ENCODE measurements around the gene CYP2D6.
"Not testable (repeated sequence)": the region's sequence is repeated elsewhere in the genome, so short reads cannot be mapped to it uniquely, and the experiment has no call there.

The CYP2D6 gene

GRCh38 chr22:42155053-42155543 is 24.5 kb upstream of the CYP2D6 start:
- Mint-ChIP-seq H3K27ac (no peak overlapping the region), H3K9me3 (no peaks in the 10 kb centered on the region), H3K27me3 (ENCODE audit: low read depth) (no peaks in the 10 kb centered on the region), H3K4me1 (no peaks in the 10 kb centered on the region), H3K4me3 (no peak overlapping the region), H3K36me3 (ENCODE audit: low read depth) (peaks cover 26% of the 10 kb centered on the region)
- no peak for TF ChIP-seq CTCF (IDR thresholded peaks at IDR 0.05; ENCODE audit: unreplicated experiment in 3 of 3)

GRCh38 chr22:42154293-42155052 is 23.9 kb upstream of the CYP2D6 start:
- Mint-ChIP-seq H3K36me3 (ENCODE audit: low read depth) (peaks cover 26% of the 10 kb centered on the region), H3K27ac (no peak overlapping the region), H3K27me3 (ENCODE audit: low read depth) (no peaks in the 10 kb centered on the region), H3K9me3 (no peaks in the 10 kb centered on the region), H3K4me3 (no peak overlapping the region), H3K4me1 (no peaks in the 10 kb centered on the region)
- TF ChIP-seq CTCF (IDR thresholded peaks at IDR 0.05; ENCODE audit: unreplicated experiment in 3 of 3) = no peak

GRCh38 chr22:42152661-42153270 is 22.2 kb upstream of the CYP2D6 start:
- Mint-ChIP-seq H3K36me3 (ENCODE audit: low read depth) (peaks cover 33% of the 10 kb centered on the region), H3K9me3 (no peaks in the 10 kb centered on the region), H3K27ac (no peak overlapping the region), H3K27me3 (ENCODE audit: low read depth) (no peaks in the 10 kb centered on the region), H3K4me3 (no peak overlapping the region), H3K4me1 (no peaks in the 10 kb centered on the region)
- no peak for TF ChIP-seq CTCF (IDR thresholded peaks at IDR 0.05; ENCODE audit: unreplicated experiment in 3 of 3)

- no peak overlapping the region for H3K4me3 Mint-ChIP-seq
- H3K4me1 Mint-ChIP-seq = no peaks in the 10 kb centered on the region
- peaks cover 30% of the 10 kb centered on the region for H3K36me3 Mint-ChIP-seq (ENCODE audit: low read depth)
- no peak for TF ChIP-seq CTCF (IDR thresholded peaks at IDR 0.05; ENCODE audit: unreplicated experiment in 3 of 3)
- no peak overlapping the region for H3K27ac Mint-ChIP-seq
- no peaks in the 10 kb centered on the region for H3K27me3 Mint-ChIP-seq (ENCODE audit: low read depth)
- H3K9me3 Mint-ChIP-seq = no peaks in the 10 kb centered on the region
These were observed 21.5 kb upstream of the CYP2D6 start for GRCh38 chr22:42151924-42152635.

GRCh38 chr22:42150727-42151590 is 20.3 kb upstream of the CYP2D6 start:
- Mint-ChIP-seq H3K36me3 (ENCODE audit: low read depth) (peaks cover 32% of the 10 kb centered on the region), H3K27me3 (ENCODE audit: low read depth) (no peaks in the 10 kb centered on the region), H3K9me3 (no peaks in the 10 kb centered on the region), H3K4me3 (no peak overlapping the region), H3K27ac (no peak overlapping the region), H3K4me1 (no peaks in the 10 kb centered on the region)
- TF ChIP-seq CTCF (IDR thresholded peaks at IDR 0.05; ENCODE audit: unreplicated experiment in 3 of 3) = no peak

GRCh38 chr22:42149798-42150197 is 19.2 kb upstream of the CYP2D6 start:
- peaks cover 34% of the 10 kb centered on the region for H3K36me3 Mint-ChIP-seq (ENCODE audit: low read depth)
- not testable (repeated sequence) for H3K4me3 Mint-ChIP-seq; H3K27me3 Mint-ChIP-seq (ENCODE audit: low read depth); H3K27ac Mint-ChIP-seq; H3K9me3 Mint-ChIP-seq; H3K4me1 Mint-ChIP-seq
